C4-2B (cell line): ENCODE results near the gene XXYLT1.

Source experiments
- CTCF ChIP-seq: fragments of 450-650 bp; conservative IDR thresholded peaks from 2 replicates; pipeline ENCODE4 v1.5.1; 2017; ENCODE audit warnings: mild to moderate bottlenecking
- ZFX ChIP-seq: fragments of 450-650 bp; IDR thresholded peaks from 2 replicates; pipeline ENCODE4 v1.6.1; 2017

- TF ChIP-seq CTCF (no peak), ZFX (no peak)
Measured at GRCh38 chr3:195111766-195112165, 159.2 kb downstream of the XXYLT1 start.
